K562 (cell line): Measurements from ENCODE around the gene VWA7. TPM values are rescaled to one million over a fixed set of nuclear protein-coding genes. Genes with fewer than 3 reads are reported as not detected.

ENCODE experiments used
- ATAC-seq: fragments of 200-7000 bp; cut with Tn5 transposase; 3 replicates; pipeline ENCODE4 v1.9.1; 2020; ENCODE audit warnings: moderate library complexity
- BruUV-seq: library from RNA; stranded (reverse); fragments of 400-500 nt; replicated peaks from 2 replicates; lab custom pipeline; 2021; lab: Mats Ljungman, UMichigan
- CTCF ChIA-PET: fragments of 300-600 bp; formaldehyde crosslinking; extraction: SDS; loops from one replicate; lab custom pipeline; 2021; ENCODE audit warnings: low intra/inter-chr PET ratio; lab: Yijun Ruan, JAX
- POLR2A ChIA-PET: fragments of 300-600, 350-650 bp; sonication (Branson Sonifier 250); formaldehyde crosslinking; extraction: SDS; loops from one replicate; lab custom pipeline; 2021; ENCODE audit warnings: antibody characterized with exemption, inconsistent platforms; lab: Yijun Ruan, JAX
- DNase-seq, 4 experiments: peaks; one replicate each; pipeline versions ENCODE4 v3.0.0 to v3.0.0-alpha.2; 2011 to 2018; ENCODE audit warnings: low spot score in 3 of 4, mixed read lengths in 3 of 4; ENCODE audit errors: extremely low read depth in 1 of 4
- FAIRE-seq: peaks from 2 replicates; lab custom pipeline; 2011; peaks lifted over from hg19 to GRCh38; lab: Jason Lieb, UNC
- H2AFZ ChIP-seq: 2 replicates; pipeline ENCODE4 v1.6.0; 2011; ENCODE audit warnings: low read depth, low read length, control low read depth, inconsistent platforms
- H3K27ac ChIP-seq: fragments of 200-600 bp; 3 replicates; pipeline ENCODE4 v1.8.0; 2011; ENCODE audit warnings: low read depth, mild to moderate bottlenecking, control low read depth, inconsistent platforms, low read length, moderate library complexity, mixed read lengths; ENCODE audit errors: extremely low read depth
- H3K27me3 ChIP-seq, 2 experiments: fragments of 300-600 bp in 1 of 2; 2 replicates in 1 of 2; 3 replicates in 1 of 2; pipeline versions ENCODE4 v1.6.0 to v1.8.0; 2011; ENCODE audit warnings: inconsistent platforms in 2 of 2, low read length in 2 of 2, mild to moderate bottlenecking in 1 of 2, mixed read lengths in 1 of 2, moderate library complexity in 1 of 2; ENCODE audit not compliant: control insufficient read depth in 2 of 2, insufficient read depth in 2 of 2
- H3K36me3 ChIP-seq: fragments of 300-600 bp; 3 replicates; pipeline ENCODE4 v1.8.0; 2011; ENCODE audit warnings: mild to moderate bottlenecking, low read length, inconsistent platforms; ENCODE audit not compliant: control insufficient read depth, insufficient read depth
- H3K4me1 ChIP-seq, 2 experiments: fragments of 200-600 bp in 1 of 2; replicated peaks in 1 of 2; 2 replicates in 1 of 2; 3 replicates in 1 of 2; pipeline versions ENCODE4 v1.5.1 to v1.8.0; 2011; ENCODE audit warnings: inconsistent platforms in 2 of 2, low read length in 2 of 2, mild to moderate bottlenecking in 1 of 2, mixed read lengths in 1 of 2, moderate library complexity in 1 of 2; ENCODE audit not compliant: control insufficient read depth in 2 of 2, insufficient read depth in 2 of 2
- H3K4me2 ChIP-seq: 2 replicates; pipeline ENCODE4 v1.6.1; 2011; ENCODE audit warnings: low read length, control low read depth, inconsistent platforms, mixed read lengths; ENCODE audit not compliant: insufficient read depth
- H3K4me3 ChIP-seq: fragments of 200-600 bp; sonication (generic), shearing (Covaris generic); 2 replicates; pipeline ENCODE4 v1.5.1; 2016; ENCODE audit warnings: control low read depth, inconsistent platforms
- H3K79me2 ChIP-seq: fragments of 200-600 bp; 3 replicates; pipeline ENCODE4 v1.8.0; 2011; ENCODE audit warnings: low read length, inconsistent platforms; ENCODE audit not compliant: control insufficient read depth, insufficient read depth
- H3K9ac ChIP-seq, 2 experiments: 2 replicates each; pipeline versions ENCODE4 v1.6.0 to v1.6.1; 2011; ENCODE audit warnings: low read depth in 2 of 2, low read length in 2 of 2, control low read depth in 1 of 2, inconsistent platforms in 1 of 2, mild to moderate bottlenecking in 1 of 2, mixed read lengths in 1 of 2; ENCODE audit not compliant: insufficient read depth in 1 of 2
- H3K9me1 ChIP-seq: one replicate; pipeline ENCODE4 v1.6.0; 2011; ENCODE audit warnings: inconsistent platforms, mild to moderate bottlenecking, low read length, moderate library complexity; ENCODE audit not compliant: control insufficient read depth, insufficient read depth
- H3K9me3 ChIP-seq: replicated peaks from 2 replicates; pipeline ENCODE4 v1.5.1; 2011; ENCODE audit warnings: low read depth, low read length, inconsistent platforms; ENCODE audit not compliant: control insufficient read depth, insufficient read depth
- H4K20me1 ChIP-seq: replicated peaks from 2 replicates; pipeline ENCODE4 v1.6.1; 2011; ENCODE audit warnings: low read length, inconsistent platforms, mixed read lengths; ENCODE audit not compliant: control insufficient read depth, insufficient read depth
- ETS2 ChIP-seq: IDR thresholded peaks from 2 replicates; pipeline ENCODE4 v1.6.1; 2016; ENCODE audit warnings: borderline replicate concordance, missing genetic modification characterization, mild to moderate bottlenecking, moderate library complexity, missing compliant biosample characterization; ENCODE audit not compliant: poor library complexity, severe bottlenecking
- ILK ChIP-seq: fragments of 450-650 bp; IDR thresholded peaks from 2 replicates; pipeline ENCODE4 v1.6.1; 2016; ENCODE audit warnings: missing genetic modification characterization, low read depth, mild to moderate bottlenecking, missing compliant biosample characterization, moderate library complexity, borderline replicate concordance
- MCM2 ChIP-seq: fragments of 450-650 bp; IDR thresholded peaks from 2 replicates; pipeline ENCODE4 v1.6.1; 2017; ENCODE audit warnings: low read depth, mild to moderate bottlenecking
- POLR2G ChIP-seq: fragments of 200-400 bp; formaldehyde crosslinking; IDR thresholded peaks from 2 replicates; pipeline ENCODE4 v1.6.1; 2017; ENCODE audit warnings: low read depth, mild to moderate bottlenecking, antibody characterized with exemption, low read length, moderate library complexity
- POU5F1 ChIP-seq: fragments of 150-350 bp; IDR thresholded peaks from 2 replicates; pipeline ENCODE4 v1.6.1; 2014; ENCODE audit warnings: borderline replicate concordance, low read length, low read depth, mild to moderate bottlenecking; ENCODE audit not compliant: partially characterized antibody
- RBFOX2 ChIP-seq: fragments of 200-400 bp; formaldehyde crosslinking; IDR thresholded peaks from 2 replicates; pipeline ENCODE4 v1.6.1; 2017; ENCODE audit warnings: low read depth, mild to moderate bottlenecking, low read length, moderate library complexity
- XRCC4 ChIP-seq: IDR thresholded peaks from one replicate; pipeline ENCODE4 v1.6.1; 2011; ENCODE audit not compliant: insufficient read depth, insufficient read length; ENCODE audit errors: extremely low read depth
- ZBTB1 ChIP-seq: sonication (generic); formaldehyde crosslinking; IDR thresholded peaks from 2 replicates; pipeline ENCODE4 v1.8.1; 2023; ENCODE audit warnings: missing genetic modification reagents, low read depth, mild to moderate bottlenecking, borderline replicate concordance
- ZNF41 ChIP-seq: fragments of 250-450 bp; sonication (Bioruptor Pico); conservative IDR thresholded peaks from 2 replicates; pipeline ENCODE4 v1.4.0; 2020; ENCODE audit warnings: mild to moderate bottlenecking
- ZNF644 ChIP-seq: fragments of 200-800 bp; sonication (Bioruptor generic); IDR thresholded peaks from 2 replicates; pipeline ENCODE4 v1.6.1; 2016; ENCODE audit warnings: low read depth, missing genetic modification characterization, missing compliant biosample characterization
- WGBS: fragments of 100-300 bp; shearing (Covaris generic); methylation state at CpG from one replicate; pipeline ENCODE4 v1.1.6; 2016; ENCODE audit warnings: low coverage, mixed read lengths; ENCODE audit not compliant: insufficient coverage; ENCODE audit errors: missing lambda C conversion rate; 5-methylcytosine and 5-hydroxymethylcytosine counted together
- in situ Hi-C: fragments of 300-500 bp; cut with MboI; formaldehyde crosslinking; loops from 4 replicates; pipeline ENCODE4 v1.15.0; 2018; ENCODE audit warnings: inconsistent platforms, mixed read lengths
- intact Hi-C: fragments of 100-400 bp; cut with micrococcal nuclease; formaldehyde crosslinking; loops from 2 replicates; pipeline ENCODE4 v1.14.2; 2022
- polyA plus RNA-seq, 8 experiments: library from polyadenylated mRNA; depleted of rRNA in 4 of 8; stranded (reverse) in 5 of 8; unstranded in 3 of 8; fragments of >200 nt; fragmentation: Nextera tagmentation in 2 of 8; fragmentation: Illumina TruSeq in 1 of 8; extraction: Ambion mirVana in 2 of 8; extraction: Trizol in 1 of 8; gene quantifications; 2 replicates each; pipeline versions ENCODE4 v1.2.1 to v1.2.3, GENCODE V29; 2011 to 2014; ENCODE audit warnings: inconsistent platforms in 1 of 8, missing spikeins in 1 of 8
- total RNA-seq, 7 experiments: library from RNA; depleted of rRNA in 6 of 7; stranded (reverse); fragments of >200 nt in 6 of 7; fragmentation: Illumina TruSeq in 2 of 7; extraction: Trizol in 2 of 7; gene quantifications; 2 replicates each; pipeline versions ENCODE4 v1.2.1 to v1.2.3, GENCODE V29; 2011 to 2021; ENCODE audit warnings: low replicate concordance in 1 of 7
- TF ChIP-seq, protein P1 (sequence below): sonication (generic); formaldehyde crosslinking; IDR thresholded peaks from 2 replicates; pipeline ENCODE4 v1.8.0; 2022; ENCODE audit warnings: mild to moderate bottlenecking, low read depth, missing genetic modification reagents
- TF ChIP-seq, protein P2 (sequence below): fragments of 250-450 bp; sonication (Bioruptor Pico); IDR thresholded peaks from 2 replicates; pipeline ENCODE4 v1.5.0; 2021; ENCODE audit warnings: mild to moderate bottlenecking, borderline replicate concordance
- TF ChIP-seq, protein P3 (sequence below): sonication (generic); formaldehyde crosslinking; IDR thresholded peaks from 2 replicates; pipeline ENCODE4 v1.8.1; 2023; ENCODE audit warnings: mild to moderate bottlenecking, missing genetic modification reagents

Gene VWA7
- total and polyA plus RNA-seq, 9 of the 15 experiments (the other 6 are each of a cell fraction or from before 2014, with no cell fraction given), result 0.18 to 2.9 (median 0.95) TPM

DNA sequence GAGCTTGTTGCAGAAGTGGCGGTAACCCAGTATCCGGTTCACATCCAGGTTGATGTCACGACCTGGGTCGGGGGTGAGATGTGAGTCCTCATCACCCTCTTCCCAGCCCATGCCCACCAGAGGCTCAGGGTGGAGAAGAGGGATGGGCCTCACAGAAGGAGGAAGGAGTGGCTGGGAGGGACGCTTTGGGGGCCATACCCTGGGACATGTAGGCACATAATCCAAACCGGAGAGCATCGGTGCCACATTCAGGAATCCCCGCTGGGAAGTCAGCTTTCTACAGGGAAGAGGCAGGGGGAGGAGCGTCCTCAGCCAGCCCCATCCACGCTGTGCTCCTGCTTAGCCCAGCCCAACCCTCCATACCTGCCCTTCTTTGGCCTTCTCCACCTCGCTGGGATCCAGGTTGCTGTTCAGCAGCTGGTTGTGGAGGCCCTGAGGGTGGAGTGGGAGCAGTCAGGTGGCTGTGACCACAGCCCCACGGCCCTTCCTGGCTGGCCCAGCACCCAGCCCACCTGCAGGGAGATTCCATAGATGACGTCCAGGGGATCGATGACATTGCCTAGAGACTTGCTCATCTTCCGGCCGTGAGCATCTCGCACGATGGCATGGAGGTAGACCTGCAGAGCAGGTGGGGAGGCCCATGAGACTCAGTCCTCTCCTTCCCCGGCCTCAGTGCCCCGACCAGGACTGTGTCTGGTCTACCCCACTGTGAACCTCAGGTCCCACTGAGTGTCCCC lies 3.5 kb upstream of the VWA7 start (continued):
- TF ChIP-seq, protein P1, sequence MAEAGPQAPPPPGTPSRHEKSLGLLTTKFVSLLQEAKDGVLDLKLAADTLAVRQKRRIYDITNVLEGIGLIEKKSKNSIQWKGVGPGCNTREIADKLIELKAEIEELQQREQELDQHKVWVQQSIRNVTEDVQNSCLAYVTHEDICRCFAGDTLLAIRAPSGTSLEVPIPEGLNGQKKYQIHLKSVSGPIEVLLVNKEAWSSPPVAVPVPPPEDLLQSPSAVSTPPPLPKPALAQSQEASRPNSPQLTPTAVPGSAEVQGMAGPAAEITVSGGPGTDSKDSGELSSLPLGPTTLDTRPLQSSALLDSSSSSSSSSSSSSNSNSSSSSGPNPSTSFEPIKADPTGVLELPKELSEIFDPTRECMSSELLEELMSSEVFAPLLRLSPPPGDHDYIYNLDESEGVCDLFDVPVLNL (CRISPR knock-in tag), result no peak
- TF ChIP-seq ILK (tag) (no peak), POU5F1 (no peak), ETS2 (tag) (no peak)
- TF ChIP-seq, all 486 proteins: peak for 6

DNA sequence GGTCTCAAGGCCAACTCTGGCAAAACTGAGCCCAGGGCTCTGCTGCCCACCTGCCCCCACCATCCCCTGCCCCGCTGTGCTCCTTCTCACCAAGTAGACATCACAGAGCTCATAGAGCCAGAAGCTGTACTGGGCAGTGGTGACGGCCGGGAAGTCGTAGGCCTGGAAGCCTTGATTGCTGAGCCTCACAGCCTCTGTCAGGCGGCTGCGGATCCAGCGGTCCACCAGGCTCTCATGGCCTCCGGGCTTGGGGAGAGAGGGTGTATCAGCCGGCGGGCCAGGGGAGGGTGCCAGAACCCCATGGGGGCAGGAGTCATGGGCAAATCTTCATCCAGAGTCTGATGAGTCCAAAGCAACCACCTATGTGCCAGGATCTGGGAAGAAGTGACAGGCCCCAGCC lies 2.8 kb upstream of the VWA7 start:
- Histone ChIP-seq H3K9ac (peak overlapping the region in 1 of 2 experiments; percentile 42; a peak in 1 of 4 replicates), H3K9me3 (no peaks in the 10 kb centered on the region), H3K27me3 (no peaks in the 10 kb centered on the region), H3K27ac (no peak overlapping the region), H4K20me1 (no peaks in the 10 kb centered on the region), H3K9me1 (peaks cover 6% of the 10 kb centered on the region), H3K4me1 (peaks cover 36 to 70% of the 10 kb centered on the region in 2 experiments), H3K4me2 (no peak overlapping the region), H3K79me2 (no peaks in the 10 kb centered on the region), H2AFZ (no peak overlapping the region), H3K36me3 (peaks cover 76% of the 10 kb centered on the region; the same call in 2 of the 3 replicates), H3K4me3 (no peak overlapping the region)
- no peak for ATAC-seq
- DNase-seq, result no peak
- BruUV-seq, result no TSS peak
- POLR2A ChIA-PET, result interaction anchor here (0.6 to 8.8 kb wide), 11 partner anchors 8 to 55 kb away, joined by 3 to 47 read pairs (median 5); partner anchors contain the start of genes DDAH2, HSPA1B, LSM2 and VARS1
- 94% methylated on average over 10 of the region's 10 CpGs for whole genome bisulfite sequencing
- no peak for FAIRE-seq
- in situ Hi-C loops, result no loop called here
- intact Hi-C loops, result loop anchor here (10.0 kb wide), 1 partner anchor 235 kb away; the partner anchor contains the start of genes ATP6V1G2, DDX39B and NFKBIL1
- CTCF ChIA-PET, result interaction anchor here (0.6 kb wide), 1 partner anchor 17 kb away, joined by 3 read pairs; no protein-coding TSS in a partner anchor
- TF ChIP-seq ZNF644, result no peak
- TF ChIP-seq, protein P2, sequence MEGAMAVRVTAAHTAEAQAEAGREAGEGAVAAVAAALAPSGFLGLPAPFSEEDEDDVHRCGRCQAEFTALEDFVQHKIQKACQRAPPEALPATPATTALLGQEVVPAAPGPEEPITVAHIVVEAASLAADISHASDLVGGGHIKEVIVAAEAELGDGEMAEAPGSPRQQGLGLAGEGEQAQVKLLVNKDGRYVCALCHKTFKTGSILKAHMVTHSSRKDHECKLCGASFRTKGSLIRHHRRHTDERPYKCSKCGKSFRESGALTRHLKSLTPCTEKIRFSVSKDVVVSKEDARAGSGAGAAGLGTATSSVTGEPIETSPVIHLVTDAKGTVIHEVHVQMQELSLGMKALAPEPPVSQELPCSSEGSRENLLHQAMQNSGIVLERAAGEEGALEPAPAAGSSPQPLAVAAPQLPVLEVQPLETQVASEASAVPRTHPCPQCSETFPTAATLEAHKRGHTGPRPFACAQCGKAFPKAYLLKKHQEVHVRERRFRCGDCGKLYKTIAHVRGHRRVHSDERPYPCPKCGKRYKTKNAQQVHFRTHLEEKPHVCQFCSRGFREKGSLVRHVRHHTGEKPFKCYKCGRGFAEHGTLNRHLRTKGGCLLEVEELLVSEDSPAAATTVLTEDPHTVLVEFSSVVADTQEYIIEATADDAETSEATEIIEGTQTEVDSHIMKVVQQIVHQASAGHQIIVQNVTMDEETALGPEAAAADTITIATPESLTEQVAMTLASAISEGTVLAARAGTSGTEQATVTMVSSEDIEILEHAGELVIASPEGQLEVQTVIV (CRISPR knock-in tag), result no peak
- peak; percentile 56 for TF ChIP-seq POLR2G
- 0 out of 2 replicates have a peak, but pooled peaks have one; percentile 13 for TF ChIP-seq ZBTB1
- TF ChIP-seq, protein P3, sequence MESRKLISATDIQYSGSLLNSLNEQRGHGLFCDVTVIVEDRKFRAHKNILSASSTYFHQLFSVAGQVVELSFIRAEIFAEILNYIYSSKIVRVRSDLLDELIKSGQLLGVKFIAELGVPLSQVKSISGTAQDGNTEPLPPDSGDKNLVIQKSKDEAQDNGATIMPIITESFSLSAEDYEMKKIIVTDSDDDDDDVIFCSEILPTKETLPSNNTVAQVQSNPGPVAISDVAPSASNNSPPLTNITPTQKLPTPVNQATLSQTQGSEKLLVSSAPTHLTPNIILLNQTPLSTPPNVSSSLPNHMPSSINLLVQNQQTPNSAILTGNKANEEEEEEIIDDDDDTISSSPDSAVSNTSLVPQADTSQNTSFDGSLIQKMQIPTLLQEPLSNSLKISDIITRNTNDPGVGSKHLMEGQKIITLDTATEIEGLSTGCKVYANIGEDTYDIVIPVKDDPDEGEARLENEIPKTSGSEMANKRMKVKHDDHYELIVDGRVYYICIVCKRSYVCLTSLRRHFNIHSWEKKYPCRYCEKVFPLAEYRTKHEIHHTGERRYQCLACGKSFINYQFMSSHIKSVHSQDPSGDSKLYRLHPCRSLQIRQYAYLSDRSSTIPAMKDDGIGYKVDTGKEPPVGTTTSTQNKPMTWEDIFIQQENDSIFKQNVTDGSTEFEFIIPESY, result peak; percentile 75
- peak; percentile 8; the same call in 1 of the 2 replicates for TF ChIP-seq RBFOX2
- TF ChIP-seq ZNF41 (CRISPR knock-in tag), result no peak
- TF ChIP-seq MCM2, result no peak
- TF ChIP-seq XRCC4, result no peak
